Upper lobe of left lung (tissue), 4 donors: ENCODE data around the gene CACNA1D.

Experiments
- CTCF ChIP-seq, 6 experiments: fragments of 450-650 bp in 4 of 6; fragments of 200-600 bp in 2 of 6; sonication (generic) in 2 of 6; IDR thresholded peaks; one replicate each; pipeline ENCODE4 v1.5.1; 2016 to 2019; ENCODE audit warnings: antibody characterized with exemption in 6 of 6
- POLR2A ChIP-seq, 4 donors: fragments of 450-650 bp; IDR thresholded peaks; one replicate each; pipeline ENCODE4 v1.5.1; 2016 to 2017; ENCODE audit warnings: antibody characterized with exemption in 4 of 4, mild to moderate bottlenecking in 2 of 4

- TF ChIP-seq CTCF (IDR thresholded peaks at IDR 0.05) = no peak
- no peak for TF ChIP-seq POLR2A (IDR thresholded peaks at IDR 0.05)
Observed at GRCh38 chr3:53594276-53594675, 99.9 kb downstream of the CACNA1D start.
